ENCODE data around the gene POLR3A.
A peak's percentile ranks its signal among the peaks of the same experiment; 100 is the strongest.

POLR3A gene

GRCh38 chr10:78029269-78030226, at the start of gene POLR3A:
Gene POLR3A (minus strand): TSS chr10:78029515. CDS start chr10:78029407, 108 bp downstream.
- peak; percentile 96 for TF ChIP-seq CTCF (IDR thresholded peaks at IDR 0.05)

- TF ChIP-seq CTCF (IDR thresholded peaks at IDR 0.05) = no peak
Observed at GRCh38 chr10:78078539-78079330, 49.4 kb upstream of the POLR3A start.

- TF ChIP-seq CTCF (IDR thresholded peaks at IDR 0.05) = no peak
Observed at GRCh38 chr10:78072504-78072903, 43.2 kb upstream of the POLR3A start.

GRCh38 chr10:78071857-78072179, 42.5 kb upstream of the POLR3A start:
- TF ChIP-seq CTCF (IDR thresholded peaks at IDR 0.05) = no peak

- TF ChIP-seq CTCF (IDR thresholded peaks at IDR 0.05) = no peak
Observed at GRCh38 chr10:78071140-78071856, 42.0 kb upstream of the POLR3A start.

GRCh38 chr10:78070726-78071125, 41.4 kb upstream of the POLR3A start:
- TF ChIP-seq CTCF (IDR thresholded peaks at IDR 0.05) = no peak

GRCh38 chr10:78069151-78069550, 39.8 kb upstream of the POLR3A start:
- TF ChIP-seq CTCF (IDR thresholded peaks at IDR 0.05) = no peak
